Skeletal muscle tissue (tissue), 4 donors: ENCODE measurements around the gene DDX5. TPM values are rescaled to one million over a fixed set of nuclear protein-coding genes. Genes with fewer than 3 reads are reported as not detected.

ENCODE experiments used
- H3K27ac ChIP-seq: one replicate; pipeline ENCODE4 v1.7.0; 2013; ENCODE audit warnings: mild to moderate bottlenecking, low read depth, low read length, inconsistent platforms
- H3K27me3 ChIP-seq, 3 donors: one replicate each; pipeline ENCODE4 v1.7.0; 2013; ENCODE audit warnings: low read length in 3 of 3; ENCODE audit not compliant: control insufficient read depth in 3 of 3, insufficient read depth in 3 of 3
- H3K36me3 ChIP-seq, 3 donors: one replicate each; pipeline ENCODE4 v1.7.0; 2013; ENCODE audit warnings: low read length in 3 of 3; ENCODE audit not compliant: control insufficient read depth in 3 of 3, insufficient read depth in 3 of 3
- H3K4me1 ChIP-seq, 3 donors: one replicate each; pipeline ENCODE4 v1.7.0; 2013; ENCODE audit warnings: low read length in 3 of 3, mild to moderate bottlenecking in 3 of 3; ENCODE audit not compliant: control insufficient read depth in 3 of 3, insufficient read depth in 3 of 3
- H3K4me3 ChIP-seq, 3 donors: one replicate each; pipeline ENCODE4 v1.7.0; 2013; ENCODE audit warnings: low read length in 3 of 3
- H3K9ac ChIP-seq, 3 donors: one replicate each; pipeline ENCODE4 v1.7.0; 2013; ENCODE audit warnings: low read length in 3 of 3, mild to moderate bottlenecking in 3 of 3, moderate library complexity in 2 of 3, low read depth in 1 of 3
- H3K9me3 ChIP-seq, 3 donors: one replicate each; pipeline ENCODE4 v1.7.0; 2013; ENCODE audit warnings: low read length in 3 of 3; ENCODE audit not compliant: control insufficient read depth in 3 of 3
- total RNA-seq: library from RNA; depleted of rRNA; stranded (reverse); fragments of >200 nt; gene quantifications from one replicate; pipeline ENCODE4 v1.2.3, GENCODE V29; 2014
- donor health status: Osteomylitis.

Gene DDX5
- total RNA-seq, 1 donor from 2014 or later, result 259 TPM

- Histone ChIP-seq H3K36me3 (peaks cover 20 to 66% (median 63%) of the 10 kb centered on the region in 3 donors), H3K4me3 (no peak overlapping the region), H3K4me1 (no peaks in the 10 kb centered on the region), H3K27me3 (no peaks in the 10 kb centered on the region), H3K9me3 (no peaks in the 10 kb centered on the region), H3K9ac (no peak overlapping the region), H3K27ac (no peak overlapping the region)
These were observed 9.3 kb upstream of the DDX5 start for GRCh38 chr17:64515419-64515818.

GRCh38 chr17:64509179-64509578, 3.1 kb upstream of the DDX5 start:
- no peak overlapping the region for H3K27ac ChIP-seq
- H3K36me3 ChIP-seq, result peaks cover 16 to 34% (median 34%) of the 10 kb centered on the region in 3 donors
- peak overlapping the region in 1 of 3 donors; percentile 18 for H3K4me3 ChIP-seq
- peaks cover 20 to 27% (median 22%) of the 10 kb centered on the region in 3 donors for H3K4me1 ChIP-seq
- no peaks in the 10 kb centered on the region for H3K27me3 ChIP-seq
- no peaks in the 10 kb centered on the region for H3K9me3 ChIP-seq
- H3K9ac ChIP-seq, result peak overlapping the region in 1 of 3 donors; percentile 12

GRCh38 chr17:64508683-64509082, 2.6 kb upstream of the DDX5 start:
- Histone ChIP-seq H3K4me3 (peak overlapping the region in 1 of 3 donors; percentile 91), H3K9me3 (no peaks in the 10 kb centered on the region), H3K4me1 (peaks cover 25 to 32% (median 26%) of the 10 kb centered on the region in 3 donors), H3K27ac (no peak overlapping the region), H3K9ac (peak overlapping the region in 1 of 3 donors; percentile 12), H3K27me3 (no peaks in the 10 kb centered on the region), H3K36me3 (peaks cover 21 to 39% (median 34%) of the 10 kb centered on the region in 3 donors)

GRCh38 chr17:64507413-64507782, 1.3 kb upstream of the DDX5 start:
- Histone ChIP-seq H3K9me3 (no peaks in the 10 kb centered on the region), H3K27me3 (no peaks in the 10 kb centered on the region), H3K4me3 (peak overlapping the region; percentile 91 to 98 (median 93)), H3K36me3 (peaks cover 34 to 47% (median 37%) of the 10 kb centered on the region in 3 donors), H3K9ac (peak overlapping the region; percentile 100), H3K27ac (peak overlapping the region; percentile 100), H3K4me1 (peaks cover 31 to 40% (median 38%) of the 10 kb centered on the region in 3 donors)

GRCh38 chr17:64506576-64507412, 705 bp upstream of the DDX5 start, which contains the start of gene CEP95:
TSS of gene CEP95 (plus strand) at chr17:64506977. CDS start at chr17:64507098, 121 bp downstream.
- H3K4me1 ChIP-seq, result peaks cover 31 to 40% (median 38%) of the 10 kb centered on the region in 3 donors
- peak within 1 kb of the TSS; percentile 91 to 98 (median 93) for H3K4me3 ChIP-seq
- H3K36me3 ChIP-seq, result peaks cover 36 to 49% (median 39%) of the 10 kb centered on the region in 3 donors
- H3K27ac ChIP-seq, result peak within 1 kb of the TSS; percentile 100
- H3K27me3 ChIP-seq, result no peaks in the 10 kb centered on the region
- peak within 1 kb of the TSS; percentile 100 for H3K9ac ChIP-seq
- no peaks in the 10 kb centered on the region for H3K9me3 ChIP-seq

- H3K9ac ChIP-seq, result peak overlapping the region; percentile 100
- peak overlapping the region; percentile 91 to 98 (median 93) for H3K4me3 ChIP-seq
- H3K9me3 ChIP-seq, result no peaks in the 10 kb centered on the region
- H3K27ac ChIP-seq, result peak overlapping the region; percentile 100
- H3K4me1 ChIP-seq, result peaks cover 31 to 40% (median 38%) of the 10 kb centered on the region in 3 donors
- H3K36me3 ChIP-seq, result peaks cover 47 to 53% (median 50%) of the 10 kb centered on the region in 3 donors
- no peaks in the 10 kb centered on the region for H3K27me3 ChIP-seq
These were observed 519 bp downstream of the DDX5 start for GRCh38 chr17:64505340-64506200.

GRCh38 chr17:64504769-64505339, 1.2 kb downstream of the DDX5 start:
- Histone ChIP-seq H3K9me3 (no peaks in the 10 kb centered on the region), H3K4me3 (peak overlapping the region; percentile 91 to 98 (median 93)), H3K4me1 (peaks cover 31 to 40% (median 36%) of the 10 kb centered on the region in 3 donors), H3K27me3 (no peaks in the 10 kb centered on the region), H3K9ac (peak overlapping the region; percentile 100), H3K27ac (peak overlapping the region; percentile 100), H3K36me3 (peaks cover 50 to 54% (median 54%) of the 10 kb centered on the region in 3 donors)

GRCh38 chr17:64503821-64504768, 2.0 kb downstream of the DDX5 start:
- H3K4me1 ChIP-seq, result peaks cover 28 to 37% (median 33%) of the 10 kb centered on the region in 3 donors
- peaks cover 54 to 55% (median 54%) of the 10 kb centered on the region in 3 donors for H3K36me3 ChIP-seq
- peak overlapping the region; percentile 100 for H3K27ac ChIP-seq
- H3K27me3 ChIP-seq, result no peaks in the 10 kb centered on the region
- H3K9ac ChIP-seq, result peak overlapping the region; percentile 100
- H3K9me3 ChIP-seq, result no peaks in the 10 kb centered on the region
- peak overlapping the region; percentile 91 to 98 (median 93) for H3K4me3 ChIP-seq
